ENCODE results near the gene ESPN.
"Not testable (repeated sequence)": the region's sequence is repeated elsewhere in the genome, so short reads cannot be mapped to it uniquely, and the experiment has no call there.

The ESPN gene, protein sequence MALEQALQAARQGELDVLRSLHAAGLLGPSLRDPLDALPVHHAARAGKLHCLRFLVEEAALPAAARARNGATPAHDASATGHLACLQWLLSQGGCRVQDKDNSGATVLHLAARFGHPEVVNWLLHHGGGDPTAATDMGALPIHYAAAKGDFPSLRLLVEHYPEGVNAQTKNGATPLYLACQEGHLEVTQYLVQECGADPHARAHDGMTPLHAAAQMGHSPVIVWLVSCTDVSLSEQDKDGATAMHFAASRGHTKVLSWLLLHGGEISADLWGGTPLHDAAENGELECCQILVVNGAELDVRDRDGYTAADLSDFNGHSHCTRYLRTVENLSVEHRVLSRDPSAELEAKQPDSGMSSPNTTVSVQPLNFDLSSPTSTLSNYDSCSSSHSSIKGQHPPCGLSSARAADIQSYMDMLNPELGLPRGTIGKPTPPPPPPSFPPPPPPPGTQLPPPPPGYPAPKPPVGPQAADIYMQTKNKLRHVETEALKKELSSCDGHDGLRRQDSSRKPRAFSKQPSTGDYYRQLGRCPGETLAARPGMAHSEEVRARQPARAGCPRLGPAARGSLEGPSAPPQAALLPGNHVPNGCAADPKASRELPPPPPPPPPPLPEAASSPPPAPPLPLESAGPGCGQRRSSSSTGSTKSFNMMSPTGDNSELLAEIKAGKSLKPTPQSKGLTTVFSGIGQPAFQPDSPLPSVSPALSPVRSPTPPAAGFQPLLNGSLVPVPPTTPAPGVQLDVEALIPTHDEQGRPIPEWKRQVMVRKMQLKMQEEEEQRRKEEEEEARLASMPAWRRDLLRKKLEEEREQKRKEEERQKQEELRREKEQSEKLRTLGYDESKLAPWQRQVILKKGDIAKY

DNA sequence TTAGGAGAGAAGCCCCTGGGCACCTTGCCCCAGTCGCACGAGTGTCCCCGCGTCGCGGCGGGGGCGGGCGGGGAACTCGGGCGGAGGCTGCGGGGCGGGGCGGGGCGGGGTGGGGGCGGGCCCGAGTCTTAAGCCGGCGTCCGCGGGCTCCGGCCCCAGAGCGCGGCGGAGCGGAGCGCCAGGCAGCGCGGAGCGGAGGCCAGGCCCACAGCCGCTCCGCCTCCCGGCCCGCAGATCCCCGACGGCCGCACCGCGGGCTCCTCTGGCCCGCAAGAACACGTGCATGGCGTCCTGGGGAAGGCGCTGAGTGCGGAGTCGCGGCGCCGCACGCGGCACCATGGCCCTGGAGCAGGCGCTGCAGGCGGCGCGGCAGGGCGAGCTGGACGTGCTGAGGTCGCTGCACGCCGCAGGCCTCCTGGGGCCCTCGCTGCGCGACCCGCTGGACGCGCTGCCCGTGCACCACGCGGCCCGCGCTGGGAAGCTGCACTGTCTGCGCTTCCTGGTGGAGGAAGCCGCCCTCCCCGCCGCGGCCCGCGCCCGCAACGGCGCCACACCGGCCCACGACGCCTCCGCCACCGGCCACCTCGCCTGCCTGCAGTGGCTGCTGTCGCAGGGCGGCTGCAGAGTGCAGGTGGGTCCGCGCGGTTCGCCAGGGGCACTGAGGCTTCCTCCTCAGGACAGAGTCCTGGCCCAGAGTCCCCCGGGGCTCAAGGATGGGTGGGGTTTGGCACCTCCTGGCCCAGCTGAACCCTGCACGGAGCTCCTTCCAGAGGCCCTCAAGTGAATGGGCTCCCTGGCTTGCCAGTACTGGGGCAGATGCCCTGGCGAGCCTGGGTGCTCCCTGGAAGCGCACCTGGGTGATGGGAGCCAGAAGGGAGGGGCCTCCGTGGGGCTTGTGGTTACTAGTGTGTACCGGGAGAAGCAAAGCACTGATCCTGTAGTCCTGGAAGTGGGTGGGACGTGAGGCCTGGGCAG is at the start of gene ESPN:
ESPN (plus strand) TSS at position 158 of the 975 bp plus-strand sequence; CDS start at position 338, 180 bp downstream.
- DNase-seq (ENCODE audit: low read depth in 2 of 3, low spot score in 2 of 3): no peak

DNA sequence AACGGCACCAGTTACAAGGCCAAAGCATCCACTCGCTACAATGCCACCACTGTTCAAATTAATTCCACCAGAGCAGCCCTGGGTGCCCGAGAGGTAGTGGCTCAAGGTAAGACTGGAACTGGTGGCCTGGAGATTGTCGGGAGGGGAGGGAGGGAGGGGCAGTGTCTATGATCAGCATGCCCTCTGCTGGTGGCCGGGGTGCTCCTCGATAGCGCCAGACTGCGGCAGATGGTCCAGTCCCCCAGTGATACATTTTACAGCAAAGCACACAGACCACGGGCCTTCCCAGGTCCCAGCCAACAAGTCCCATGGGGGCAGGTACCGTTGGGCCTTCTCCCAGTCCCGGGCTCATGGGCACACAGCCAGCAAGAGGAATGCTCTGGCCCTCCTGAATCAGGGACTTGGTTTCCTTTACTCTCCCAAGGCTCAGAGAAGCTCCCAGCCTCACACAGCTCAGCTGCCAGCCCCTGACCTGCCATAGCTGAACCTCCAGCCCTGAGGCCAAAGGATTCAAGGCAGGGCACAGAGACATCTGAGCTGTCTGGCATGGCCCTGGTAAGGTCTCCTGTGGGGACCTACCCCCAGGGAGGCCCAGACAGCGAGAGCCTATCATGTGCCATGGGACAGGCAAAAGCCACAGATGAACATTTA is 46.4 kb upstream of the ESPN start:
- DNase-seq (ENCODE audit: low read depth in 2 of 3, low spot score in 2 of 3): no peak

DNA sequence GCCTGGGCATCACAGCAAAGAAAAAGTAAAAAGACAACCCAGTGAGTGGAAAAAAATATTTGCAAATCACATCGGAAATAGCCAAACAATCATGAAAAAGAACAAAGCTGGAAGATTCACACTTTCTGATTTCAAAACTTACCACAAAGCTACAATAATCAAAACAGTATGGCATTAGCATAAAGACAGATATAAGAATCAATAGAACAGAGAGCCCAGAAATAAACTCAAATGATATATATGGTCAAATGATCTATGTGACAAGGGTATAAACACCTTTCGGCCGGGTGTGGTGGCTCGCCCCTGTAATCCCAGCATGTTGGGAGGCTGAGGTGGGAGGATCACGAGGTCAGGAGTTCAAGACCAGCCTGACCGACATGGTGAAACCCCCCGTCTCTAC is 44.5 kb upstream of the ESPN start:
- no peak for DNase-seq (ENCODE audit: low read depth in 2 of 3, low spot score in 2 of 3)

DNA sequence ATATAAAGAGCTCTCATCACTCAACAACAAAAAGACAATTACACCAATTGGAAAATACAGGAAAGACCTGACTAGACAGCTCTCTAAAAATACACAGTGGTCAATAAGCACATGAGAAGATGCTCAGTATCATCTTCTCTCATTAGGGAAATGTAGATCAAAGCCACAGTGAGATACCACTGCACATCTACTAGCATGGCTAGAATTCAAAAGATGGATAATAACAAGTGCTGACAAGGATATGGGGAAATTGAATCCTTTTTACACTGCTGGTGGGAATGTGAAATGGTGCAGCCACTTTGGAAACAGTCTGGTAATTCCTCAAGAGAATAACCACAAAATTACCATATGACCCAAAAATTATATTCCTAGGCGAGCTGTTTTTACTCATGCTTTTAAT is 40.4 kb upstream of the ESPN start:
- no peak for DNase-seq (ENCODE audit: low read depth in 2 of 3, low spot score in 2 of 3)

DNA sequence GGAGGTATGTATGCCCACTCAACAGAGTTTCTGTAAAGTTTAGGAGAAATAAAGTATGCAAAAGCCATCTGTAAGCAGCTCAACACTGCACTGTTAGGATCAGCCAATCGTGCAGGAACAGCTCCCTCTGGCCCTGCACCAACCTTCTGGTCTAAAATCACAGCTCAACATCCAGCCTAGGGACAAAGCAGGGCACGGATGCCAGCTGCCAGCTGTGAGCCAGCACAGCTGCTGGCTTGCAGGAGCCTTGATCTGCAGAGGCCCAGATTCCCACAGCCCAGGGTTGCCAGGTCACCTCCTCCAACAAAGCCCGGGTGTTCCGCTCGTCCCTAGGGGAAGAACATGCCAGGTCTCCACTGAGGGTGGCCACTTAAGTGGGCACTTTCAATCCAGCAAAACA is 39.6 kb upstream of the ESPN start:
- DNase-seq (ENCODE audit: low read depth in 2 of 3, low spot score in 2 of 3): no peak

DNA sequence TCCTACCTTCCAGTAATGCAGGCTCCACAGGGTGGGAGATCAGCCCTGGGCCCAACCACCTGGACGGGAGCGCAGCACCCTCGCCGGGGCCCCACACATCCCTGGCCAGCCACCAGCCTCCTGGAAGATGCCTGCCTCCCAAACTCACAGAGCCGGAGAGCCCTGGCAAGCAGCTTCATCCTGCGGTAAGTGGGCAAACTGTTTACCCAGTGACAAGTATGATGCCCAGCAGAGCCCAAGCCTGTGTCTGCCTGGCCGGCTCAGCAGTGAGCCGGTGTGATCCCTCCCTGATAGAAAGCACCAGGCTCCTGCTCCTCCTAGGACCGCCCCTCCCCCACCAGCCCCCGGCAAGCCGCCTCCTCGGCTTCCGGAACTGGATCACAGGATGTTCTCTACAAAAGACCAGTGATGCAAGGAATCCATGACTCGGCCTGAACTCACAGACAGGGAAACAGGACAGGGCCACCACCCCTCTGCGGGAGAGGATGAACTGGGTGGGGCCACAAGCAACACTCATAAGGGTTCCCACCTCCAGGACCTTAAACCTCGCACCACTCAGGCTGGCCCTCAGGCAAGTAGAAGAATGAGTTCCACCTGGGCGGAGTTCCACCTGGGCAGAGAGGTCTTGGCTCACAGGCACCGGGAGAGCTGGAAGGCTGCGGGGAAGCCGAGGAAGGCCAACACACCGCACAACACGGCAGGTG is 38.9 kb upstream of the ESPN start:
- no peak for DNase-seq (ENCODE audit: low read depth in 2 of 3, low spot score in 2 of 3)

DNA sequence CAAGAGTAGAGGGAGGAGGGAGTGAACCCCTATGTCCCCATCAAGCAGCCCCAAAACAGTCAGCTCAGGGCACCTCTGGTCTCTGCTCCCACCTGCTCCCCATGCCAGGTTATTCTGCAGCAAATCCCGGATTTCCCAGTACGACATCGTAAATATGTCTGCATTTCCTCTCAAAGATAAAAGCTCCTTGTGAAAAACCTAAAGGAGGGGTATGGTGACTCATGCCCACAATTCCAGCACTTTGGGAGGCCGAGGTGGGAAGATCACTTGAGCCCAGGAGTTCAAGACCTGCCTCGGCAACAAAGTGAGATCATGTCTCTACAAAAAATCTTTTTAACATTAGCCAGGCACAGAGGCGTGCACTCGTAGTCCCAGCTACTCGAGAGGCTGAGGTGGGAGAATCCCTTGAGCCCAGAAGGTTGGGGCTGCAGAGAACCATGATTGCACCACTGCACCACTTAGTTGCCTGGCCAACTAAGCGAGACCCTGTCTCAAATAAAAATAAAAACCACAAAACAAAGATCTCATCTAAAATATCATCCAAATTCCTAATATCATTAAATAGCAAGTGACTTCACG is 38.1 kb upstream of the ESPN start:
- DNase-seq (ENCODE audit: low read depth in 2 of 3, low spot score in 2 of 3): no peak

DNA sequence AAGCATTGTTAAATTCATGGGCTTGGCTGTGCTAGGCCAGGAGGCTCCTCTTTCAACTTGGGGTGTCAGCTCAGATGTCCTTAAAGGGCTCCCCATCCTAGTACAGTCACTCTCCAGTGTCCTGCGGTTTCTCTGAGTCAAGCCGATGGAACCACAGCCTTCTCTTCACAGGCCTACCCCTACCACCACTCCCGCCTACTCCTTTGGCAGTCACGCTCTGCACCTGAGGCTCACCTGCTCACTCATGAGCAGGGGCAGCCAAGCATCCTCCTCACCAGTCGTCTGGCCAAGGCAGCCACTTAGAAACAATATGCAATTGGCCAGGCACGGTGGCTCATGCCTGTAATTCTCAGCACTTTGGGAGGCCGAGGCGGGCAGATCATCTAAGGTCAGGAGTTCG is 34.6 kb upstream of the ESPN start:
- DNase-seq (ENCODE audit: low read depth in 2 of 3, low spot score in 2 of 3): no peak

DNA sequence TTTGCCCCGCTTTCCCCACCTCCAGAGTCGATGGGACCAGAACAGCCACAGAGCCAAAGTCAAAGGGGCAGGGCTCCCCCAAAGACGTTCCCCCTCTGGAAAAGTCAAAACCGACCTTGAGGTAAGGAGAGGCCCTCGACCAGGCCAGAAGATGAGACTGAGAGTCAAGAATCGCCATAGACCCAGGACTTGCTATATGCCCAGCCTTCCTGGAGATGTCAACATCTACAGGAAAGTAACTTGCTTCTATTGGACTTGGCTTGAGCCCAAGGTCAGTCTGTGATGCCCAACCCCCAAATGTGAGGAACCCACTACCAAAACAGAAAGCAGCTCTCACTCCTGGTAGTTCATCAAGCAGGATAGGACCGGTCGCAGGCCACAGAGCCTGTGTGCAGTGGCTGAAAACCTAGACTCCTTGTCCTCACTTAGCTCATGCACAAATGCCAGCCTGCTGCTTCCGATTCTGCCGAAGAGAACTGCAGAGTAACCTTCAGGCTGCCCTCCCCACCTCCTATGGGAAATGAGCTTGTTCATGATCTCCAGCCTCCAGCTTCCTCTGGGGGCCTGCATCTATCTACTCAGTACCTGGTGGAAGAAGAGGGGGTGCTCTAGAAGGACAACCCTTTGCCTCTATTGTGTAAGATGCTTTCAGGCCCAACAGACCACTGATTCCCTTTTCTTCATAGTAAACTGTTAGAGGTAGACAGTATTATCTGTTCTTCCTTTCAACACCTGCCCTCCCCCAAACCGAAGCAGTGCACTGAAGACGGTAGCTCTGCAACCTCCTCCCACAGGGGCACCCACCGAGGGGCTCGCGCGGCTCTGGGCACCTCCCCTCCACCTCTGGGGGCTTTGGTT is 32.4 kb upstream of the ESPN start:
- DNase-seq (ENCODE audit: low read depth in 2 of 3, low spot score in 2 of 3): no peak

DNA sequence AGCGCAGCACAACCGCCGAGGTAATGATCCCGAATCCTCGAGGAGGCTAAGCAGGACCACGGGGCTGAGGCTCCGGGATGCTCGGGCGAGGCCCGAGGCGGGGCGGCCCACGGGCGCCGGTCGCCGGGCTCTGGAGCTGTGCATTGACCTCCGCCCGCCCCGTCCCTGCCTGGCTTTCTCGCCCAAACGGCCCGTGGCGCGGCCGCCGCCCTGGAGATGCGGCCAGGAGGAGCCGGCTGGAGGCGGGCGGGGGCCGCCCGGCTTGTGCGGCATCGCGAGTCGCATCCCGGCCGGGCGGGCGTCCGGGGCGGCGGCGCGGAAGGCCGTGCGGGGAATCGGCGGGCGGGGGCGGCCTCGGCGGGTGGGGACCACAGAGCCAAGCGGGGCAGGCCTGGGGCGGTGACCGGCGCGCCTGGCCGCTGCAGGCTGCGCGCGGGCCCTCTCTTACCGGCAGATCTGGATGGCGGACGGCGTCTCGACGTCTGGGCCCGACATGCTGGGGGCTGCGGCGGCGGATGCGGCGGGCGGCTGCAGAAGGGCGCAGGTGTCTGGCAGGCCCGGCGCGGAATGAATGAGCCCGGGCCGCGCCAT is 31.7 kb upstream of the ESPN start:
- no peak for DNase-seq (ENCODE audit: low read depth in 2 of 3, low spot score in 2 of 3)

DNA sequence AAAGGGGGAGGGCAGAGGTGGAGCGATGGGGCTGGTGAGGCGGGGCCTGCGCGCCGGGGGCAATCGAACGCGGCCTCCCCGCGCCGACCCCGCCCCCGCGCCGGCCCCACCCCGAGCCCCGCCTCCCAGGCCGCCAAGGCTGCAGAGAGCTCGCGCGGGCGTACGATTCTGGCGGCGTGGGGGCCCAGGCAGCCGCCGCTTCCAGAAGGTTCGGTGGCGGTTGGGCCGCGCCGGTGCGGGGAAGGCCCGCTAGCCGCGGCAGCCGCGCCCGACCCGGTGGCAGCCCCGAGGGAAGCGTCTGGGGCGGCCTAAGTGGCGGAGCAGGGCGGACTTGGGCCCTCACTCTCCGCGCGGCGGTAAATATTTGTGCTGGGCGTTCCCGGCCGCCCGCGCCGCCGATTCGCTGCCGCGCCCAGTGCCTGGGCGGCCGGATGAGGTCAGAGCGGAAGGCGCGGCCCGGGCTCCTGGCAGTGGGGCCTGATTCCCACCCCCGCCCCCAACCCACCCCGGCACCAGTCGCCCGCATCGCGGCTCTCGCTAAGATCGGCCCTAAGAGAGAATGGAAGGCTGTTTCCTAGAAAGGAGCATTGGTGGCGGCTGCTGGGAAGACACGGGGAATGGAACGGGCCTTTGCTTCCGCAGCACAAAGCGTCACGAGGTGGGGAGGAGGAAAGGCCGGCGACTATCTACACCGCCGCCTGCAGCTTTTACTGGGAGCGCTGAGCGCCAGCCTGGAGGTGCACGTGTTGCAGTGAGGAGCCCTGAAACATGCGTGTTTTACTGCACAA is 31.0 kb upstream of the ESPN start, which contains the start of gene ACOT7:
ACOT7 (minus strand) TSS at position 368 of the 788 bp plus-strand sequence. CDS start 368 bp downstream, outside the sequence.
- peak; percentile 68 to 87 (median 83) for DNase-seq (ENCODE audit: low read depth in 2 of 3, low spot score in 2 of 3)

DNA sequence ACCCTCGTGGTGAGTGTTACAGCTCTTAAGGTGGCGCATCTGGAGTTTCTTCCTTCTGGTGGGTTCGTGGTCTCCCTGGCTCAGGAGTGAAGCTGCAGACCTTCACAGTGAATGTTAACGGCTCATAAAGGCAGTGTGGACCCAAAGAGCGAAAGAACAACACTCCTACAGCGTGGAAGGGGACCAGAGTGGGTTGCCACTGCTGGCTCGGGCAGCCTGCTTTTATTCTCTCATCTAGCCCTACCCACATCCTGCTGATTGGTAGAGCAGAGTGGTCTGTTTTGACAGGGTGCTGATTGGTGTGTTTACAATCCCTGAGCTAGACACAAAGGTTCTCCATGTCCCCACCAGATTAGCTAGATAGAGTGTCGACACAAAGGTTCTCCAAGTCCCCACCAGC is 29.4 kb upstream of the ESPN start:
- DNase-seq (ENCODE audit: low read depth in 2 of 3, low spot score in 2 of 3): not testable (repeated sequence)

DNA sequence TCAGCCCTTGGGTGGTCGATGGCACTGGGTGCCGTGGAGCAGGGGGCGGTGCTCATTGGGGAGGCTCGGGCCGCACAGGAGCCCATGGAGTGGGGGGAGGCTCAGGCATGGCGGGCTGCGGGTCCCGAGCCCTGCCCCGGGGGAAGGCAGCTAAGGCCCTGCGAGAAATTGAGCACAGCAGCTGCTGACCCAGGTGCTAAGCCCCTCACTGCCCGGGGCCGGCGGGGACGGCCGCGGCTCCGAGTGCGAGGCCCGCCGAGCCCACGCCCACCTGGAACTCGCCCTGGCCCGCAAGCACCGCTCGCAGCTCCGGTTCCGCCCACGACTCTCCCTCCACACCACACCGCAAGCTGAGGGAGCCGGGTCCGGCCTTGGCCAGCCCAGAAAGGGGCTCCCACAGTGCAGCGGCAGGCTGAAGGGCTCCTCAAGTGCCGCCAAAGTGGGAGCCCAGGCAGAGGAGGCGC is 28.8 kb upstream of the ESPN start:
- not testable (repeated sequence) for DNase-seq (ENCODE audit: low read depth in 2 of 3, low spot score in 2 of 3)

DNA sequence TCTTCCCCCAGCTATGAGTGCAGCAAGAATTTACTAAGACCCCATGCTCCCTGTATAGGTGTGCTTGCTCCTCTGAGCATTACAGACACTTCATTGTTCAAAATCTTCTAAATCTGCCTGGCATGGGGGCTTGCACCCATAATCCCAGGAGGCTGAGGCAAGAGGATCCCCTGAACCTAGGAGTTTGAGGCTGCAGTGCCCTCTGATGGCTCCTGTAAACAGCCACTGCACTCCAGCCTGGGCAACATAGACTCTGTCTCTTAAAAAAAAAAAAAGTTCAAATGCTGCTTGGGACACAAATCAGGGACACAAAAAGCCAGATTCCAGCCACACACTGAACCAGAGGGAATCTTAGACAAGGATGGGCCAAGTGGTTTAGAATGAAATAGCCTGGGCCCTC is 27.6 kb upstream of the ESPN start:
- DNase-seq (ENCODE audit: low read depth in 2 of 3, low spot score in 2 of 3): no peak

DNA sequence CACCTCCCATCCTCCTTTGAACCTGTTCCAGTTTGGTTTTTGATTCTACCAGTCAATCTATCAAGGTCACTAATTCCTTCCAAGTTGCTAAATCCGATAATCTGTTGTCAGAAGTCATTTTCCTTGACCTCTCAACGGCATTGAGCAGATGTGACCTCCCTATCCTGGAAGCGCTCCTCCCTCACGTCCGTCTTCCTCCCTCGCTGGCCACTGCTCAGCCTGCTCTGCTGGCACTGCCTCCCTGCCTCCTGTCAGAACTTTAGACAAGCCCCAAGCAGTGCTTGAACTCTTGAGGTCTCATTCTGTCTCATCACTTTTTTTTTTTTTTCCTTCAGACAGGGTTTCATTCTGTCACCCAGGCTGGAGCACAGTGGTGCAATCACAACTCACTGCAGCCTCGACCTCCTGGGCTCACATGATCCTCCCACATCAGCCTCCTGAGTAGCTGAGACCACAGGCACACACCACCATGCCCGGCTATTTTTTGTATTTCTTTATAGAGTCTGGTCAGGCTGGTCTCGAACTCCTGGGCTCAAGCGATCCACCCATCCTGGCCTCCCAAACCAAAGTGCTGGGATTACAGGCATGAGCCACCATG is 26.6 kb upstream of the ESPN start:
- DNase-seq (ENCODE audit: low read depth in 2 of 3, low spot score in 2 of 3): no peak

DNA sequence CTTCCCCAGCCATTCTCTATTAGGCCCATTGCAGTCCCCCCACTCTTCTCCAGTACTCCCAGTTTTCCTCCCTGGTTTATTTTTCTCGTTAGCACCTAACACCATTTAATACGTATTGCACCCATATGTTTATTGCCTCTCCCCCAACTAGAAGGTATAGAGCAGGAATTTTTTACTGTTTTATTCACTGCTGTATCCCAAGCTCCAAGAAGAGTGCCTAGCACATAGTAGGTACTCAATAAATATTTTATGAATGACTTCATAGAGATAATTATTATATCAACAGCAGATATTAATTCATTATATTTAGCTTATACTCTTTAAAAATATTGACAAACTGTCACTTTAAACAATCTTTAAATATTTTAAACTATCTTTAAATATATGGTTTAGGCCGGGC is 25.3 kb upstream of the ESPN start:
- DNase-seq (ENCODE audit: low read depth in 2 of 3, low spot score in 2 of 3): no peak

DNA sequence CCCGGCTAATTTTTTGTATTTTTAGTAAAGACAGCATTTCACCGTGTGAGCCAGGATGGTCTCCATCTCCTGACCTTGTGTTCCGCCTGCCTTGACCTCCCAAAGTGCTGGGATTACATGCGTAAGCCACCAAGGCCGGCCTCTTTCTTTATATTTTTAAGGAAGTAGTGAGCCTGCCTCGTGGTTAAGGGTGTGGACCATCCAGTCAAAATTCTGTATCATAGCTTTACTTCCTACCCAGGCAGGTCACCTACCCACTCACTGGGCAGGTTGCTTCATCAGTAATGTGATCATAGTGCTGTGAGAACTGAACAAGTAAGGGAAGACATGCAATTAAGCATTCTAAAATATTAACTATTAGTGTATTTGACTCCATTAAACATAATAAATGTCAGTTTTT is 22.9 kb upstream of the ESPN start:
- no peak for DNase-seq (ENCODE audit: low read depth in 2 of 3, low spot score in 2 of 3)
